Measurements from ENCODE around the gene BCL7A.

DNA sequence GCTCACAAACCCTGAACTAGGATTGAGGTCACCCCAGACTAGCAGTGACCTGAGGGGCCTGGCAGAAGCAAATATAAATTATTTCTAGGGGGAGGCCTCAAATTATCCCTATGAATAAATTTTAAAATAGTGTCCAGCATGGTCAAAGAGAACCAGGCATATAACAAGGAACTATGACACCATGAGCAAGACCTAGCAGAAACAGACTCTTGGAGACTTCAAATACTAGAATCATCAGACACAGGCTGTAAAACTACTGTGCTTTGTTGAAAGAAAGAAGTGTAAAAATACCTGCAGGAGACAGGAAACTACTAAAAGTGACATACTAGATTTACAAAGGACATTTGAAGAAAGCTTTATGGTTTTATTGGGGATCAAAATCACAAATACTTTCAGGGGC is 3.2 kb upstream of the BCL7A start:
- TF ChIP-seq, protein P1, sequence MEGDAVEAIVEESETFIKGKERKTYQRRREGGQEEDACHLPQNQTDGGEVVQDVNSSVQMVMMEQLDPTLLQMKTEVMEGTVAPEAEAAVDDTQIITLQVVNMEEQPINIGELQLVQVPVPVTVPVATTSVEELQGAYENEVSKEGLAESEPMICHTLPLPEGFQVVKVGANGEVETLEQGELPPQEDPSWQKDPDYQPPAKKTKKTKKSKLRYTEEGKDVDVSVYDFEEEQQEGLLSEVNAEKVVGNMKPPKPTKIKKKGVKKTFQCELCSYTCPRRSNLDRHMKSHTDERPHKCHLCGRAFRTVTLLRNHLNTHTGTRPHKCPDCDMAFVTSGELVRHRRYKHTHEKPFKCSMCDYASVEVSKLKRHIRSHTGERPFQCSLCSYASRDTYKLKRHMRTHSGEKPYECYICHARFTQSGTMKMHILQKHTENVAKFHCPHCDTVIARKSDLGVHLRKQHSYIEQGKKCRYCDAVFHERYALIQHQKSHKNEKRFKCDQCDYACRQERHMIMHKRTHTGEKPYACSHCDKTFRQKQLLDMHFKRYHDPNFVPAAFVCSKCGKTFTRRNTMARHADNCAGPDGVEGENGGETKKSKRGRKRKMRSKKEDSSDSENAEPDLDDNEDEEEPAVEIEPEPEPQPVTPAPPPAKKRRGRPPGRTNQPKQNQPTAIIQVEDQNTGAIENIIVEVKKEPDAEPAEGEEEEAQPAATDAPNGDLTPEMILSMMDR (IDR thresholded peaks at IDR 0.05; ENCODE audit: low read length): no peak
- TF ChIP-seq EZH2 (IDR thresholded peaks at IDR 0.05; ENCODE audit: borderline replicate concordance, low read length): no peak

Measured in OCI-LY1 (cell line).